ENCODE results near the gene DNER. TPM values are rescaled to one million over a fixed set of nuclear protein-coding genes. Genes with fewer than 3 reads are reported as not detected.
"Not testable (repeated sequence)": the region's sequence is repeated elsewhere in the genome, so short reads cannot be mapped to it uniquely, and the experiment has no call there.

Gene DNER
- total RNA-seq, 2 donors from 2014 or later: 0.27 to 3.3 TPM

DNA sequence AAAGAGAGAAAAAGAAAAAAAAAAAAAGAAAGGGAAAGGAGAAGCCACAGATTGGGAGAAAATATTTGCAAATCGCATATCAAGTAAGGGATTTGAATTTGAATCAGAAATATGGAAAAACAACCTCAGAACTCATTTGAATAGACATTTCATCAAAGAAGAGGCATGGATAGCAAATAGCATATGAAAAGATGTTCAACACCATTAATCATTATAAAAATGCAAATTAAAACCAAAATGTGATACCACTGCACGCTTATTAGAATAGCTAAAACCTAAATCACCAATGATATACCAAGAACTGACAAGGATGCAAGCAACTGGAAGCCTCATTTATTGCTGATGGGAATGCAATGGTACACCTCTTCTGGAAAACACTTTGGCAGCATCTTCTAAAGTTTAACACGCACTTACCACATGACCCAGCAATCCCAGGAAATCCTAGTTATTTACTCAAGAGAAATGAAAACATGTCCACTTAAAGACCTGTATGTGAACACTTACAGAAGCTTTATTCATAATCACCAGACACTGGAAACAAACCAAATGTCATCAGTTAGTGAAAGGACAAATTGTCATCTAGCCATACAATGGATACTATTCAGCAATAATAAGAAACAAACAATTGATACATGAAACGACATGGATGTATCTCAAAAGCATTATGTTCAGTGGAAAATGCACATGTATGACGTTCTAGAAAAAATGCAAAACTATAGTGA is 10.3 kb downstream of the DNER start:
- H3K4me1 ChIP-seq (ENCODE audit: control insufficient read depth in 1 of 2, low read depth in 2 of 2): no peaks in the 10 kb centered on the region
- no peak overlapping the region for H3K27ac ChIP-seq
- H3K4me3 ChIP-seq: no peak overlapping the region
- no peak for DNase-seq (ENCODE audit: low spot score)
- H3K27me3 ChIP-seq (replicated peaks; ENCODE audit: insufficient read depth): no peaks in the 10 kb centered on the region
- TF ChIP-seq CTCF (IDR thresholded peaks at IDR 0.05): no peak
- H3K36me3 ChIP-seq: no peaks in the 10 kb centered on the region
- H3K9me3 ChIP-seq: no peaks in the 10 kb centered on the region
- ATAC-seq (ENCODE audit: insufficient number of reproducible peaks, low FRiP score, low read depth): no peak

- no peak for ATAC-seq (ENCODE audit: insufficient number of reproducible peaks, low FRiP score, low read depth)
- no peak for TF ChIP-seq CTCF (IDR thresholded peaks at IDR 0.05)
- Histone ChIP-seq H3K36me3 (no peaks in the 10 kb centered on the region), H3K4me3 (no peak overlapping the region), H3K27me3 (replicated peaks; ENCODE audit: insufficient read depth) (no peaks in the 10 kb centered on the region), H3K4me1 (ENCODE audit: control insufficient read depth in 1 of 2, low read depth in 2 of 2) (no peaks in the 10 kb centered on the region), H3K27ac (no peak overlapping the region), H3K9me3 (no peaks in the 10 kb centered on the region)
- no peak for DNase-seq (ENCODE audit: low spot score)
Observed at GRCh38 chr2:229701716-229702115, 12.6 kb downstream of the DNER start.

GRCh38 chr2:229701062-229701461 is 13.3 kb downstream of the DNER start:
- no peak for TF ChIP-seq CTCF (IDR thresholded peaks at IDR 0.05)
- H3K4me3 ChIP-seq: no peak overlapping the region
- no peak for DNase-seq (ENCODE audit: low spot score)

DNA sequence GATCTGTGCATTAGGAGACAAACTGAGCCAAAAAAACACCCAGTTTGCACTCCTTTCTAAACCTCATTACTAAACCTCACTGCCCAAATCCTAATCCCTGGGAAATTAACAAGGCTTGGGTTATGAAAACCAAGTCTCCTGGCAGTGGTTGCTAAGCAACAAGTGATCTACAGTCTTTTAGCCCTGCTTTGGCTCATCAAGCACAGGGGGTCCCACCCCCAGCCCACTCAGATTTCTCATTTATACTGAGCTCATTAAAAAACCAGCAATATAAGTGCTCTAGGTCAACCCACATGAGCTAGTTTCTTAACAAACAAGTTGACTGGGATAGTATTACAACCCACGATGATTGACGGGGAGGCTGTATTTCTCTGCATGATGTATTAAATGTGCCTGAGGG is 18.4 kb downstream of the DNER start:
- Histone ChIP-seq H3K4me1 (ENCODE audit: control insufficient read depth in 1 of 2, low read depth in 2 of 2) (no peaks in the 10 kb centered on the region), H3K9me3 (no peaks in the 10 kb centered on the region), H3K4me3 (no peak overlapping the region), H3K27me3 (replicated peaks; ENCODE audit: insufficient read depth) (no peaks in the 10 kb centered on the region), H3K27ac (no peak overlapping the region), H3K36me3 (no peaks in the 10 kb centered on the region)
- TF ChIP-seq CTCF (IDR thresholded peaks at IDR 0.05): no peak
- DNase-seq (ENCODE audit: low spot score) (no peak), ATAC-seq (ENCODE audit: insufficient number of reproducible peaks, low FRiP score, low read depth) (no peak)

More at GRCh38 chr2:229701062-229701461, 13.3 kb downstream of the DNER start:
- Histone ChIP-seq H3K4me1 (ENCODE audit: control insufficient read depth in 1 of 2, low read depth in 2 of 2) (no peaks in the 10 kb centered on the region), H3K27ac (no peak overlapping the region), H3K9me3 (no peaks in the 10 kb centered on the region), H3K36me3 (no peaks in the 10 kb centered on the region), H3K27me3 (replicated peaks; ENCODE audit: insufficient read depth) (no peaks in the 10 kb centered on the region)
- no peak for ATAC-seq (ENCODE audit: insufficient number of reproducible peaks, low FRiP score, low read depth)

DNA sequence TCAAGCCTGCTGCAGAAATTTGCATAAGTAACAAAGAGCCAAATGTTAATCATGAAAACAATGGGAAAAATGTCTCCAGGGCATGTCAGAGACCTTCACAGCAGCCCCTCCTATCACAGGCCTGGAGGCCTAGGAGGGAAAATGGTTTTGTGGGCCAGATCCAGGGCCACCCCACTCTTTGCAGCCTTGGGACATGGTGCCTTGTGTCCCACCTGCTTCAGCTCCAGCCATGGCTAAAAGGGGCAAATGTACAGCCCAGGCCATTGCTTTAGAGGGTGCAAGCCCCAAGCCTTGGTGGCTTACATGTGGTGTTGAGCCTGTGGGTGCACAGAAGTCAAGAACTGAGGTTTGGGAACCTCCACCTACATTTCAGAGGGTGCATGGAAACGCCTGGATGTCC is 20.5 kb downstream of the DNER start:
- not testable (repeated sequence) for DNase-seq (ENCODE audit: low spot score); H3K9me3 ChIP-seq; H3K4me1 ChIP-seq (ENCODE audit: control insufficient read depth in 1 of 2, low read depth in 2 of 2); H3K27me3 ChIP-seq (replicated peaks; ENCODE audit: insufficient read depth); H3K27ac ChIP-seq; ATAC-seq (ENCODE audit: insufficient number of reproducible peaks, low FRiP score, low read depth); H3K36me3 ChIP-seq; H3K4me3 ChIP-seq

- ATAC-seq (ENCODE audit: insufficient number of reproducible peaks, low FRiP score, low read depth) (no peak), DNase-seq (ENCODE audit: low spot score) (no peak)
- no peaks in the 10 kb centered on the region for H3K27me3 ChIP-seq (replicated peaks; ENCODE audit: insufficient read depth)
- H3K4me3 ChIP-seq: no peak overlapping the region
- no peak for TF ChIP-seq CTCF (IDR thresholded peaks at IDR 0.05)
- no peak overlapping the region for H3K27ac ChIP-seq
- no peaks in the 10 kb centered on the region for H3K36me3 ChIP-seq
- no peaks in the 10 kb centered on the region for H3K4me1 ChIP-seq (ENCODE audit: control insufficient read depth in 1 of 2, low read depth in 2 of 2)
- peaks cover 3% of the 10 kb centered on the region for H3K9me3 ChIP-seq
Observed at GRCh38 chr2:229691631-229692030, 22.7 kb downstream of the DNER start.
